Esophagus squamous epithelium (tissue), 5 donors: ENCODE results near the gene PLCB2. TPM values are rescaled to one million over a fixed set of nuclear protein-coding genes. Genes with fewer than 3 reads are reported as not detected.

Experiments used
- DNase-seq: peaks from one replicate; lab custom pipeline; 2025; lab: John Stamatoyannopoulos, UW
- H3K27ac ChIP-seq, 4 donors: fragments of 200-600 bp; sonication (generic); one replicate each; pipeline ENCODE4 v1.5.1; 2016 to 2019; ENCODE audit warnings: mild to moderate bottlenecking in 1 of 4
- H3K27me3 ChIP-seq, 4 donors: fragments of 200-600 bp; sonication (generic); 1 replicate in 3 of 4; 2 replicates in 1 of 4; pipeline versions ENCODE4 v1.5.1 to v1.6.0; 2017 to 2021; ENCODE audit warnings: antibody characterized with exemption in 1 of 4
- H3K36me3 ChIP-seq, 3 donors: fragments of 200-600 bp; sonication (generic); one replicate each; pipeline ENCODE4 v1.5.1; 2016 to 2019
- H3K4me1 ChIP-seq, 3 donors: fragments of 200-600 bp; sonication (generic); one replicate each; pipeline ENCODE4 v1.5.1; 2017 to 2019
- H3K4me3 ChIP-seq, 4 donors: fragments of 200-600 bp; sonication (generic); 1 replicate in 3 of 4; 2 replicates in 1 of 4; pipeline ENCODE4 v1.5.1; 2016 to 2019; ENCODE audit warnings: mild to moderate bottlenecking in 2 of 4, moderate library complexity in 1 of 4
- H3K9me3 ChIP-seq, 3 donors: fragments of 200-600 bp; sonication (generic); one replicate each; pipeline ENCODE4 v1.5.1; 2016 to 2019
- CTCF ChIP-seq, 6 experiments: fragments of 450-650 bp in 4 of 6; fragments of 200-600 bp in 2 of 6; sonication (generic) in 2 of 6; IDR thresholded peaks; one replicate each; pipeline ENCODE4 v1.5.1; 2016 to 2019; ENCODE audit warnings: antibody characterized with exemption in 6 of 6, mild to moderate bottlenecking in 4 of 6, moderate library complexity in 4 of 6
- POLR2A ChIP-seq, 4 donors: fragments of 450-650 bp; IDR thresholded peaks; one replicate each; pipeline ENCODE4 v1.6.1; 2017; ENCODE audit warnings: antibody characterized with exemption in 4 of 4, mild to moderate bottlenecking in 4 of 4, moderate library complexity in 3 of 4
- WGBS, 2 donors: methylation state at CpG; one replicate each; pipeline ENCODE4 v1.1.5; 2018; 5-methylcytosine and 5-hydroxymethylcytosine counted together
- intact Hi-C: fragments of 100-400 bp; cut with DNase I; formaldehyde crosslinking; loops from one replicate; pipeline ENCODE4 v1.15.0; 2022
- total RNA-seq, 4 donors: library from RNA; depleted of rRNA; stranded (reverse); fragments of >200 nt; gene quantifications; one replicate each; pipeline ENCODE4 v1.1.0, GENCODE V29; 2016
- donor health status: DM: yes; HTN: yes; CAD: no.

PLCB2 gene
- total RNA-seq, 4 donors from 2014 or later, result 6.1 to 15.9 (median 10.4) TPM

- H3K27me3 ChIP-seq, result peaks cover 0 to 57% (median 0%) of the 10 kb centered on the region in 4 donors
- intact Hi-C loops, result no loop called here
- no peak overlapping the region for H3K4me3 ChIP-seq
- no peaks in the 10 kb centered on the region for H3K36me3 ChIP-seq
- TF ChIP-seq CTCF (IDR thresholded peaks at IDR 0.05) (no peak), POLR2A (IDR thresholded peaks at IDR 0.05) (no peak)
- peaks cover under 1 to 11% (median 5%) of the 10 kb centered on the region in 3 donors for H3K4me1 ChIP-seq
- 55 to 67% methylated on average over 6 to 8 of the region's 12 CpGs for WGBS, 2 donors
- peaks cover 0 to 11% (median 7%) of the 10 kb centered on the region in 3 donors for H3K9me3 ChIP-seq
- H3K27ac ChIP-seq, result no peak overlapping the region
- DNase-seq, result no peak
Measured at GRCh38 chr15:40295877-40296560, 11.7 kb downstream of the PLCB2 start.

- H3K36me3 ChIP-seq, result no peaks in the 10 kb centered on the region
- no peak overlapping the region for H3K27ac ChIP-seq
- no peak for DNase-seq
- 78 to 82% methylated on average over 1 of the region's 1 CpG for WGBS, 2 donors
- TF ChIP-seq POLR2A (IDR thresholded peaks at IDR 0.05) (no peak), CTCF (IDR thresholded peaks at IDR 0.05) (no peak)
- intact Hi-C loops, result no loop called here
- no peak overlapping the region for H3K4me3 ChIP-seq
- H3K9me3 ChIP-seq, result peaks cover 0 to 7% (median 5%) of the 10 kb centered on the region in 3 donors
- peaks cover 4 to 18% (median 8%) of the 10 kb centered on the region in 3 donors for H3K4me1 ChIP-seq
- H3K27me3 ChIP-seq, result peaks cover 0 to 64% (median 0%) of the 10 kb centered on the region in 4 donors
Measured at GRCh38 chr15:40295297-40295696, 12.4 kb downstream of the PLCB2 start.

- intact Hi-C loops, result no loop called here
- Histone ChIP-seq H3K36me3 (no peaks in the 10 kb centered on the region), H3K4me1 (peaks cover 4 to 18% (median 8%) of the 10 kb centered on the region in 3 donors), H3K4me3 (no peak overlapping the region), H3K27ac (no peak overlapping the region), H3K27me3 (peaks cover 0 to 74% (median 0%) of the 10 kb centered on the region in 4 donors), H3K9me3 (no peaks in the 10 kb centered on the region)
- TF ChIP-seq POLR2A (IDR thresholded peaks at IDR 0.05), result no peak
- TF ChIP-seq CTCF (IDR thresholded peaks at IDR 0.05), result no peak
- 79 to 80% methylated on average over 5 to 11 of the region's 20 CpGs for WGBS, 2 donors
- DNase-seq, result no peak
Measured at GRCh38 chr15:40293905-40294895, 13.5 kb downstream of the PLCB2 start.

GRCh38 chr15:40293006-40293405 lies 14.7 kb downstream of the PLCB2 start:
- Histone ChIP-seq H3K9me3 (no peaks in the 10 kb centered on the region), H3K36me3 (no peaks in the 10 kb centered on the region), H3K27ac (no peak overlapping the region), H3K4me1 (peaks cover 4 to 18% (median 8%) of the 10 kb centered on the region in 3 donors), H3K4me3 (no peak overlapping the region), H3K27me3 (peaks cover 0 to 86% (median 0%) of the 10 kb centered on the region in 4 donors)
- DNase-seq, result no peak
- intact Hi-C loops, result no loop called here
- no peak for TF ChIP-seq POLR2A (IDR thresholded peaks at IDR 0.05)
- no peak for TF ChIP-seq CTCF (IDR thresholded peaks at IDR 0.05)
